ENCODE data around the gene AOPEP. TPM values are rescaled to one million over a fixed set of nuclear protein-coding genes. Genes with fewer than 3 reads are reported as not detected.
"Not testable (repeated sequence)": the region's sequence is repeated elsewhere in the genome, so short reads cannot be mapped to it uniquely, and the experiment has no call there.

Gene AOPEP
- polyA plus RNA-seq, 4 donors = 23.5 to 54.6 (median 50.4) TPM

DNA sequence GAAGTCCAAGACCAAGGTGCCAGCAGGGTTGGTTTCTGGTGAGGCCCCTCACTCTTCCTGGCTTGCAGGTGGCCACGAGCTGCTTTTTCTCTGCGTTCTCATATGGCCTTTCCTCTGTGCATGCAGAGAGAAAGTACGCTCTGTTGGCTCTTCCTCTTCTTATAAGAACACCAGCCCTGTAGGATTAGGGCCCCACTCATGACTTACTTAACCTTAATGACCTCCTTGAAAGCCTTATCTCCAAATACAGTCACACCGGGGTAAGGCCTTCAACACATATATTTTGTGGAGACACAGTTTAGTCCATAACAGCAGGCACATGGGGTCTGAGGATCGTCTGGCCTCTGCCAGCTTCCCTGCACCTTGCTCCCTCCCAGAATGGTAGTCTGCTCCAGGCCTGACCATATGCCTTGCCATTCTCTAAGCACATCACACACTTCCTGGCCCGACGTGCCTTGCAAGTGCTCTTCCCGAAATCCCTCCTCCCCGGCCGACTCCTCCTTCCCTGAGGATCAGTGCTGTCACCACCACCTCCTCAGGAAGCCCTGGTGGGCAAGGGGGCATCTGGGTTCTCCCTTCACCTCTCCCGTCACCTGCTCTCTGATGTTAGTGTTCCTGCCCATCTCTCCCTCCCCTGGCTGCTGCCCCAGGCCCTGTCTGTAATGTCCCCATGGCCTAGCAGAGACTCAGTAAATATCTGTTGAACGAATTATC is 200.7 kb downstream of the AOPEP start:
- DNase-seq (ENCODE audit: low read depth in 4 of 4, low spot score in 3 of 4) = no peak

DNA sequence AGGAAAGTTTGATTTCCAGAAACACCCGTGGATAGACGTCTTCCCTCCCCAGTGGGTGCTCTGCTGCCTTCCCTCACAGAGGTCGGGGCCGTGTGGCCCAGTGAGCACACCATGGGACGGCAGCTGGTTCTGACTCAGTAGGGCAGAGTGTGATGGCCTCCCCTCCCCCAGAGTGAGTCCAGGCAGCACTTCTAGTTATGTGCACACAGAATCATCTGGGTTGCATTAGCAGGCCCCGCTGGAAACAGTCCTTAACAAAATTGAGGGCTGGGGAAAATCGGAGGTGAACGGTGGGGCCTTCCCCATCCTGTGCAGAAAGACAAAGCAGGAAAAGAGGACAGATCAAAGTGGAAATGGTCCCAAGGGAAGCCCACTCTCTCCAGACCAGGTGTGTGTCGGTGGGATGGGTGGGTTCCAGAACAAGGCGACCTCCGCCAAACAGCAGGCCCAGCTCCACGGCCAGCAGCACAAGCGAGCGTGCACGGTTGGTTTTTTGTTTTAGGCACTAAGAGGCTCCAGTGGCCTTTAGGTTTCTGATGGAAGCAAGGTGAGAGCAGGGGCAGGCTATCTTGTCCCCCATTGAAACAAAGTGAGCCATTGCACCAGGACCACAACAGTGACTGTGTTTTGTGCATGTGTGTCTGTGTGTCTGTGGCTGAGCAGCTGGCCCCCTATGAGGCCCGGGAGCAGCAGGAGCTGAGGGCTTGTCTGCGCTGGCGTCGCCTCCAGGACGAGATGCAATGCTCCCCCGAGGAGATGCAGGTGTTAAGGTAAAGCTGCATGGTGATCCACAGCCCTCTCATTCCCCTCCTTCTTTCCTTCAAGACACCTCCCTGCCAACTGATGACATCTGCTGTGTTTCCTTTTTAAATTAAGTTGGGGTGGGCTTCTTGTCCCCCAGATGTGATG is 201.5 kb downstream of the AOPEP start:
- DNase-seq (ENCODE audit: low read depth in 4 of 4, low spot score in 3 of 4) = no peak

DNA sequence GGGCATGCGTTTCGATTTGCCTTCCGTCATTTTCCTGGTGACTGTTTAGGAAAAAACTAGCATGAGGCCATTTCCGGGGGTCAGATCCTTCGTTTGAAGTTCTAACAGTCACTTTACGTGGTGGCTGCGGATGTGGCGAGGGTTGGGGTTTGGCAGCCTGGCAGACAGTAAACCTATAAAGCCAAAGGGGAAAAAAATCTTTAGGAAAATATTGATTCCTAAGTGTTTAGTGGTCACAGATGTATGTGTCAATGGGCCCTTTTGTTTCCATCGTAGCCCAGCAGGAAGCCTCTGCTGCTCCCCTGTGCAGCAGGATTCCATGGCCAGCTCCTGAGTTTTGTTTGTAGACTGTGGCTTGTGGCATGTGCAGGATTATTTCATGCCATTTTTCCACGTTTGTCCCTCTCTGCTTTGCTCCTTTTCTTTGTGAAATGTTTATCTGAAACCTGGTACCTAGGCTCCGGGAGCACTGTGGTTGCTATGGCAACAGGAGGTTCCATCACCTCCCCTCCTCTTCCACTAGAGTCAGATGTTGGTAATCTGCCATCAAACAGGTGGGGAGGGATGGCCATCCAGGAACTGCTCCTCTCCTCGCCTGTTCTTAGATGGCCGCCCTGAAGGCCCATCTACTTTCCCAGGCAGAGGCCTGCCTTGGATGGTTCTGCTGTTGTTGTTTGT is 202.3 kb downstream of the AOPEP start:
- DNase-seq (ENCODE audit: low read depth in 4 of 4, low spot score in 3 of 4) = no peak

DNA sequence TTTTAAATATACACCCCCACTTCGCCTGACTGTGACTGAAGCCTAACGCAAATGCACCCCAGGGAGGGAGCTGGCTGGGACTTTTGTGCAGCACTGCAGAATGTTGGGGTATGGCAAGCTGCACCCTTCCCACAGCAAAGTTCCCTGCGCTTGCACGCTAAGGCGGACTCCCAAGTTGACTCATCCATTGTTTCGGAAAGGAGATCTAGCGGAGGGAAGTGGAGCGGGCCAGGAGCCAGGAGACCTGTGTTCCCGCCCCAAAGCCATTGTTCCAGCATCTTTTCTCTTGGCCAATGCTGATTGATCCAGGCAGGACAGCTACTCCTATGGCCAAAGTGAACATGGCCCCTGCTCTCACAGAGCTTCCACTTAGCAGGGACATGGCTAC is 202.9 kb downstream of the AOPEP start:
- DNase-seq (ENCODE audit: low read depth in 4 of 4, low spot score in 3 of 4) = no peak

DNA sequence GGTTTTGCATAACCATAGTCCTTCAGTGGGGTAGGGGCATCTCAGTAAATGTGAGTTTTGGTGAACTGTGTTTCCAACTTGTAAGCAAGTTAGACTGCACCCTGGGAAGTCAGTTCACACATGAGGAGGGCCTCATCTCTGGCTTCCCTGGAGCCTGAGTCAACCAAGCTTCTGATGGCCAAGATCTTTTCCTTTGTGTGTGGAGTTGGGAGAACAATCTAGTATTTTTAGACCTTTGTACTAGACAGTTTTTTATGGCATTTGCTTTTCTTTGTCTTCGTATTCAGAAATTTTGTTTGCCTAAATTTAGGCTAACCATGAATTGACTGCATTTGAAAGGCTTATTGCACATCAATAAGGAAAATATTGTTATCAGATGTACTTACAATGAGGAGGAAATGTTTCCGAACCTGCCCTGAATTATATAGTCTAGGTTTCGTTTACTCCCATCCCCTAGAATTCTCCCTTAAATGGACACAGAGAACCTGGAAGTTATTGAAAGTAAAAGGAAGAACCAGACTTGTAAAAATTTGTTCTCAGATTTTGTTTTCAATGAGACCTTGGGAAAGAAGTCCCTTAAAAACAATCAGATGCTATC is 204.6 kb downstream of the AOPEP start:
- DNase-seq (ENCODE audit: low read depth in 4 of 4, low spot score in 3 of 4) = no peak

DNA sequence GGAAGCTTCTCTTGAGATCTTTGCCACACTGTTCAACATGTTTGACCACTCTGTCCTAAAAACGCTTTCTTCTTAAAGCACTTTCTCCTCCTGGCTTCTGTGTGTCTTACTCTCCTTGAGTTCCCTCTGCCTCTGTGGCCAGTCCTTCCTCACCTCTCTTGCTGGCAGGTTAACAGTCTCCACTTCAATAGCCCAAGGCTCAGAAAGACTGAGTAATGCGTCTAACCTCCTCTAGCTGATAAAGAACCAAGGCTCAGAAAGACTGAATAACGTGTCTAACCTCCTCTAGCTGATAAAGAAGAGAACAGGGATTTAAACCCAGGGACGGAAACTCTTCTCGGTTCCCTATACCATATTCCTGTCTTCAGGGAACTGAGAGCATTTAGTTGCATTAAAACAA is 205.2 kb downstream of the AOPEP start:
- no peak for DNase-seq (ENCODE audit: low read depth in 4 of 4, low spot score in 3 of 4)

DNA sequence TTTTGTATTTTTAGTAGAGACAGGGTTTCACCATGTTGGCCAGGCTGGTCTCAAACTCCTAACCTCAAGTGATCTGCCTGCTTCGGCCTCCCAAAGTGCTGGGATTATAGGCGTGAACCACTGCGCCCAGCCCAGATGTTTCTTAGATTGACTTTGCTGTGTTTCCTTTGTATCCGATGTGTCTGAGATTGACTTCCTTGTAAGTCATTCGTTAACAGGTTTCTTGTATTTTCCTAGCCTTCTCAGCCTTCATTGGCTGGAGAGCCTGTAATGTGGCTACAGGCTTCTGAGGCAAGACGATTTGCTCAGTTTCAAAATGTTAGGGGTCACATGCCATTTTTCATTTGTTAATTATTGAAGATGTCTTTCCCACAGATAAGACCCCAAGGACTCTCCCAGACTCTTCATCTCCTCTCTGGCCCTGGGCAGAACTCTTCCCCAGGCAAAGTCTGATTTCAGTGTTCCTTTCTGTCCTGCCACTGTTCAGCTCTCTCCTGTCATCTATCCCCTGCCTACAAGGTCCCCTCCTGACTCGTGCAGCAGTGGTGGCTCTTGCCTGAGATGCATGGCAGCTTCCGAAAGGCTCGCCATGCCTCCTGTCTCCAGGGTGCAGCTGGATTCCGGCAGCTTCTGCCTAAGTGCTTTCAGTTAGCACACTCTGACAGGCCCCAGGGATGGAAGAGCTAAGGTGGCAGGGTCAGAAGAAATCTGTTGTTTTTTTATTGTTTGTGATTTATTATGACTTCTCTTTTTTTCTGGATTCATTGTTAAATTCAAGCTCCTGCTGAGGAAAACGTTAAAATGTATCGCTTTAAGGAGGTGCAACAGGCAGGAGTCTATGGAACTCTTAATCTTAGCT is 206.4 kb downstream of the AOPEP start:
- DNase-seq (ENCODE audit: low read depth in 4 of 4, low spot score in 3 of 4) = no peak

DNA sequence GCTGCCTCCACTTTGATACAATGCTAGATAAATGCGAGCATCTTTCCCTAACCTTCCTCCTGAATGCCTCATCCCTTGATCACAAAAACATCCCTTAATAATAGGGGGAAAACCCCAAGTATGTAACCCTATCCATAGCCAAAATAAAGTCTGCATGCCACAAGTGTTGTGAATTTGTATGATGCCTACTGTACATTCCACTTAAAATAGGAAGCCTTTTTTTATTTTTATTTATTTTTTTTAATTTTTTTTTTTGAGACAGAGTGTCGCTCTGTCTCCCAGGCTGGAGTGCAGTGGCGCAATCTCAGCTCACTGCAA is 207.0 kb downstream of the AOPEP start:
- DNase-seq (ENCODE audit: low read depth in 4 of 4, low spot score in 3 of 4) = no peak

DNA sequence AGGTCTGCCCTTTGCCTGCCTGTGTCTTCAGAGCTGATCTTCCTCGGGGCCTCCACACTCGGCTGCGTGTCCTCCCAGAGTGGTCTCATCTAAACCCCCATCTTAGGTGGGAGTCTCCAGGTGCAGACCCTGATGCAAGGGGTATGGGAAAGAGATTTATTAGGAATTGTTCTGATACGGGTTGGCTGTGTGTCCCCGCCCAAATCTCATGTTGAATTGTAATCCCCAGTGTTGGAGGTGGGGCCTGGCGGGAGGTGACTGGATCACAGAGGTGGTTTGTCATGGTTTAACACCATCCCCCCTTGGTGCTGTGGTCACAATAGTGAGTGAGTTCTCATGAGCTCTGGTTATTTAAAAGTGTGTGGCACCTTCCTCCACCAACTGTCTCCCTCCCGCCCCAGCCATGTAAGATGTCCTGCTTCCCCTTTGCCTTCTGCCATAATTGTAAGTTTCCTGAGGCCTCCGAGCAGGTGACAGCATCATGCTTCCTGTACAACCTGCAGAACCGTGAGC is 208.4 kb downstream of the AOPEP start:
- DNase-seq (ENCODE audit: low read depth in 4 of 4, low spot score in 3 of 4) = no peak

DNA sequence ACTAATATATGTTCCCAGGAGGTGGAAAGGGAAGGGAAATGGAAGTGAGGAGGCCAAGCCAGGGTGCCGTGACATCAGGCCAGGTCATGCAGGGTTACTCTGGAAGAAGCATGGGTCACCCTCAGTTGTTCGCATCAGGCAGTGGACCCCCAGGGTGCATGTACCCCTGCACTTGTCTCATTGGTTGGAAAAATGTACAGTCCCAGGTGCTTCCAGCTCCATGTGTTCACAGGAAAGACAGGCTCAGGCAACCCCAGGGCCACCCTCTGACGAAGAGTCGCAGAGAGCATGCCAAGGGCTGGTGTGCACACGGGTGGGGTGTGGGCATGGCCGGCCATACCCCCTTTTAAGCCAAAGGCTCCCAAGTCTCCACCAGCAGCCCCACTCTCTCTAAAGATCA is 208.9 kb downstream of the AOPEP start:
- DNase-seq (ENCODE audit: low read depth in 4 of 4, low spot score in 3 of 4) = no peak

DNA sequence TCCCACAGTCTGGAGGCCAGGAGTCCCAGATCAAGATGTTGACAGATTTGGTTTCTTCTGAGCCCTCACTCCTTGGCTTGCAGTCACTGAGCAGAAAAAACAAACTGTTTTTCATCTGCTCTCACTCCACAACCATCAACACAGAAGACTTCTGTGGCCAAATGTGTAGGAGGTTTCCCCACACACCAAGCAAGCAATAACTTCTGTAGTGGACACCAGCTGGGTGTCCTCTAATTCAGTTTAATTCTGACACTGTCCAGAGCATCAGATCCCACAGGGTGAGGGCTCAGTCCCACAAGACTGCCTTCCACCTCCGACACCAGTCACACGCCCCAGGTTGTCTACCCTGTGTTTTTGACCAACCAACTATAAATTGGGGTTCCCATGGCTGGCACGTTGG is 209.9 kb downstream of the AOPEP start:
- no peak for DNase-seq (ENCODE audit: low read depth in 4 of 4, low spot score in 3 of 4)

DNA sequence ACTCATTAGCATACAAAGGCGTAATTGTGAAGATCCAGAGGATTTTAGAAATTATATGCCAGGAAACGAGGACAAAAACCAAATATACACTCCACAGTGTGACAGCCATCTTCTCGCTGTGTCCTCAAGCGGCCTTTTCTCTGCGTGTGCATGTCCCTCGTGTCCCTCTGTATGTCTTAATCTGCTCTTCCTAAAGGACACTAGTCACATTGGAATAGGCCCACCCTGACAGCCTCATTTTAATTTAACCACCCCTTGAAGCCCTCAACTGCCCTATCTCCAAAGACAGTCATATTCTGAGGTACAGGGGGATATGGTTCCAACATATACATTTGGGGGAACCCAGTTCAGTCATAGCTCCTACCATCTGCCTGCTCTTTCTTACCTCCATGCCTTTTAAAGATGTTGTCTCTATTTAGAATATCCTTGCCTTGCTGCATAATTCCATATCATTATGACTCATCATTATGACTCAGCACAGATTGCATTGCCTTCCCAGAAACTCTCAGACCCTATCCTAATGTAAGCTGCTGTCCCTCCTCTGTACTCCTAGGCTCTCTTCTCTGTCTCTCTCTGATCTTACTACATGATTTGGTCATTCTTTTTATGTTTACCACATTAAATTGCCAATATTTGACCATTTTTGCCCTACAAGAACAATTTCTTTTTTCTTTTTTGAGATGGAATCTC is 210.9 kb downstream of the AOPEP start:
- DNase-seq (ENCODE audit: low read depth in 4 of 4, low spot score in 3 of 4) = no peak

DNA sequence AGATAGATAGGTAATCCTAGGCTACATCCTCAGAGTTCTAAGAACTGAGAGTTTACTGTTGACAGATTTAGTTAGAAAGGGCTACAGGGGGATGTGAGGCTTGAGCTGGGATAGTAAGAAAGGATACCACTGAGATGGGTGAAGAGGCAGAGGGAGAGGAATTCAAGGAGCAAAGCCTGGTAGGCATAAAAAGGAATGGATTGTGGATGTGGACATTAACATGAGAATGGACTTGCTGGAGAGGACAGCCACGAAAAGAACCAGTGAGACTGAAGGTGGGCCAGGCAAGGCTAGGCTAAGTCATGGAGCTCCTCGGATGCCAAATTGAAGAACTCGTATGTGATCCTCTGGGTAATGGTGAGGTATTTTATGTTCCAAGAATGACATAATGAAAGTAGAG is 211.9 kb downstream of the AOPEP start:
- no peak for DNase-seq (ENCODE audit: low read depth in 4 of 4, low spot score in 3 of 4)

DNA sequence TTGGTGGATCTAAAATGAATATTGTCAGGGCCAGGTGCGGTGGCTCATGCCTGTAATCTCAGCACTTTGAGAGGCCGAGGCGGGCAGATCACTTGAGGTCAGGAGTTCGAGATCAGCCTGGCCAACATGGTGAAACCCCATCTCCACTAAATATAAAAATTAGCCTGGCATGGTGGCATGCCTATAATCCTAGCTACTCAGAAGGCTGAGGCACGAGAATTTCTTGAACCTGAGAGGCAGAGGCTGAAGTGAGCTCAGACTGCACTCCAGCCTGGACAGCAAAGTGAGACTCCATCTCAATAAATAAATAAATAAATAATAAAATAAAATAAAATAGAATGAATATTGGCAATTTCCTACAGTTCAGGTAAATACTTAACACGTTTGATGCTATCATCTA is 213.8 kb downstream of the AOPEP start:
- not testable (repeated sequence) for DNase-seq (ENCODE audit: low read depth in 4 of 4, low spot score in 3 of 4)

DNA sequence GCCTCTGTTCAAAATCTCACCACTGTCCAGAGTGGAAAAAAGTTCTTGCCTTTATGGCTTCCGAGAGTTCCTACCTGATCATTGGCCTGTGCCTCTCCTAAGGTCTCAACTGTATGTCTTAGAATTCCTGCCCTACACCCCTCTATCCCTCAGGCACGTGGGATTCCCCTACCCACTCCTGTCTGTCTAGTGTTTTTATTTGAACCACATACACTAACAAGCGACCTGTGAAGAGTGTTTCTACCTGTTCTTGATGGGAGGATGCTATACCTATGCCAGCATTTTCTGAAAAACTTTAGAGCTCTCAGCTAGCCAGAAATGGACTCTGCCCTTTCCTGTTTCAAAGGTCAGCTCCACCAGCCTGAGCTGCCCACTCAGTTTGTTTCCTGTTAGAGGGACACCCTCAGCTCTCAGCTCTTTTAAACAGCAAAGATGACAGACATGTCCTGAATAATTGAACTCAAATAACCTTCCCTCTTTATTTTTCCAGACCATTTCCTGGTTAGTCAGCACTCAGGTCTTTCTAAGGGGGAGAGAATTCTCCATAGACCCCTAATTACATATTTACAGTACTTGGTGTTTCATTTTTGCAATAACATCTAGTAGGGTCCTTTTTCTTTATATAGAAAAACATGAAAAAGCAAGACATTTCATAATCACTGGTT is 214.8 kb downstream of the AOPEP start:
- DNase-seq (ENCODE audit: low read depth in 4 of 4, low spot score in 3 of 4) = no peak

DNA sequence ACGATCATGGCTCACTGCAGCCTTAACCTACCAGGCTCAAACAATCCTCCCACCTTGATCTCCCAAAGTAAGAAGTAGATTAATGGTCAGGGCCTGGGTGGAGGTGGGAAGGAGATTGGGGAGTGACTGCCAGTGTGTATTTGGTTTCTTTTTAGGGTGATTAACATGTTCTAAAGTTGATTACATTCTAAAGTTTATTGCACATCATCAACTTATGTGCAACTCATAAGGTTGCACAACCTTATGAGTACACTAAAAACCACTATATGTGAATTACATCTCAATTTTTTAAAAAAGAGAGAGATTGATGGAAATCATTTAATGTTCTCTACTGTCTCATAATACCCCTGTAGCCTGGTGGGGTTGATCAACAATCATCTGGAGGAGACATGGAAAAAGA is 218.1 kb downstream of the AOPEP start:
- DNase-seq (ENCODE audit: low read depth in 4 of 4, low spot score in 3 of 4) = no peak

DNA sequence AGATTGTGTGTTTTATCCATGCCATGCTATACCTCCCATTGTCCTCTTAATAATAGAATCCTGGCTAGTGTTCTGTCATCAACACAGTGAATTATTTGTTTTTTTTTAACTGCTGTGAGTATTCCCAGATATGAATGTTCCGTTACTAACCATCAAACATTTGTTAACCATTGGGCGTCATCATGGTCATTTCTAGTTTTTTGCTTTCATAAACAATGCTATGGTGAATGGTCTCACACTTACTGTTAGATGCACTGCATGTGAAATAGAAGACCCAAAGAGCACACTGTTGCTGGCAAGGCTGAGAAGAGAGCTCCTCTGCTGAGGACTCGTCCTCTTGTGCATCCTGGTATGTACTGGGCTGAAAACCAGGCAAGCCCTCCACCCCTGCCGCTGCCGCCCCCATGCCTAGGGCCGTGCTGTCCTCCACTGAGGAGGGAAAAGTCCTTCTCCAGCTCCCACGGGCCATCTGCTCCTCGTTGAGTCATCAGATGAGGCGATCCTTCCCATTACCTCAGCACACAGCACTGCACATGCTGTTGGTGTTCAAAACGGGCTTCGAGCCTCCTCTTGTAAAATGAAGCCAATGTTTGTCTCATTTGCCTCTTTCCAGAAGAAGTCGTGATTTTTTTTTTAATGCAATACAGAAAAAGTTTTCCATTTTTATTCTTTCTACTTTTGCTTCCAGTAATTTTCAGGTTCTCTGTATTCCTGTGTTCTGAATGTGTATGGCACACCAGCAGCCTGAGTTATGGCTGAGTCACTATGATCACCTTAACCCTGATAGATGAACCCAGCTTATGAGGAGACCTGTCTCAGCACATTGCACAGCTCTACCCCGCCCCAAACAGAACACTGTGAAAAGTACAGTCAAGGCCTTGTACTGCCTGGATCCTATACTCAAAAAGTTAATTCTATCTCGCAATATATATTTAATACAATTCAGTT is 219.0 kb downstream of the AOPEP start:
- DNase-seq (ENCODE audit: low read depth in 4 of 4, low spot score in 3 of 4) = no peak

DNA sequence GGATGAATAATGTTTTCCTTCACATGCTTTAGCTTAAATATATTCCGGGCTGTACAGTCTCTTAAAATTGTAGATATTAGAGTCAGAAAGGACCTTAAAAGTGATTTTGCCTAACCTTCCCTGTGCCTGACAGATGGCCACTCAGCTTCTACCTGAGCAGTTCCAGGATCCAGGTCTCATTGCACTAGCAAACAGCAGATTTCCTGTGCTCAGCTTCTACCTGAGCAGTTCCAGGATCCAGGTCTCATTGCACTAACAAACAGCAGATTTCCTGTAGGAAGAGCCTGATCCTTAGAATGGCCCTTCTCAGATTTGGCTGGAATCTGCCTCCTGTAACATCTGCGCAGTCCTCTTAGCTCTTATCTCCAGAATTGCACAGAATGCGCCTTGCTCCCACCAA is 219.8 kb downstream of the AOPEP start:
- DNase-seq (ENCODE audit: low read depth in 4 of 4, low spot score in 3 of 4) = no peak

Data from left renal pelvis (tissue), 4 donors.